Sigmoid colon (tissue), 7 donors: ENCODE results near the gene ANKRD27. TPM values are rescaled to one million over a fixed set of nuclear protein-coding genes. Genes with fewer than 3 reads are reported as not detected.
"Not testable (repeated sequence)": the region's sequence is repeated elsewhere in the genome, so short reads cannot be mapped to it uniquely, and the experiment has no call there.

Experiments
- DNase-seq: peaks from one replicate; pipeline ENCODE4 v3.0.0-alpha.2; 2019
- H3K27ac ChIP-seq, 4 donors: fragments of 200-600 bp; sonication (generic); one replicate each; pipeline ENCODE4 v1.5.1; 2016 to 2019; ENCODE audit warnings: mild to moderate bottlenecking in 1 of 4
- H3K27me3 ChIP-seq, 3 donors: fragments of 200-600 bp; sonication (generic); one replicate each; pipeline ENCODE4 v1.5.1; 2019; ENCODE audit warnings: mild to moderate bottlenecking in 1 of 3
- H3K36me3 ChIP-seq, 4 donors: fragments of 200-600 bp; sonication (generic); one replicate each; pipeline ENCODE4 v1.5.1; 2016 to 2019
- H3K4me1 ChIP-seq, 4 donors: fragments of 200-600 bp; sonication (generic); one replicate each; pipeline ENCODE4 v1.5.1; 2017 to 2019
- H3K4me3 ChIP-seq, 4 donors: fragments of 200-600 bp; sonication (generic); one replicate each; pipeline ENCODE4 v1.5.1; 2017 to 2019; ENCODE audit warnings: mild to moderate bottlenecking in 2 of 4, moderate library complexity in 1 of 4
- H3K9me3 ChIP-seq, 4 donors: fragments of 200-600 bp in 3 of 4; sonication (generic) in 3 of 4; one replicate each; pipeline versions ENCODE4 v1.5.1 to v1.6.1; 2013 to 2019
- CTCF ChIP-seq, 4 experiments: fragments of 450-650 bp in 3 of 4; fragments of 200-600 bp in 1 of 4; IDR thresholded peaks; one replicate each; pipeline ENCODE4 v1.5.1; 2016 to 2019; ENCODE audit warnings: antibody characterized with exemption in 4 of 4, mild to moderate bottlenecking in 3 of 4, moderate library complexity in 2 of 4
- EP300 ChIP-seq, 4 donors: sonication (generic); formaldehyde crosslinking; IDR thresholded peaks; one replicate each; pipeline ENCODE4 v1.6.1; 2017; ENCODE audit warnings: antibody characterized with exemption in 4 of 4
- POLR2A ChIP-seq, 2 donors: fragments of 450-650 bp; IDR thresholded peaks; one replicate each; pipeline ENCODE4 v1.6.1; 2016; ENCODE audit warnings: antibody characterized with exemption in 2 of 2, mild to moderate bottlenecking in 2 of 2, moderate library complexity in 2 of 2
- POLR2AphosphoS5 ChIP-seq, 4 donors: sonication (generic); formaldehyde crosslinking; IDR thresholded peaks; one replicate each; pipeline ENCODE4 v1.6.1; 2017; ENCODE audit warnings: antibody characterized with exemption in 4 of 4
- WGBS, 2 donors: extraction: QIAGEN DNeasy Blood & Tissue Kit; methylation state at CpG; one replicate each; pipeline ENCODE4 v1.1.7; 2013; 5-methylcytosine and 5-hydroxymethylcytosine counted together
- intact Hi-C: fragments of 100-400 bp; cut with DNase I; formaldehyde crosslinking; loops from one replicate; pipeline ENCODE4 v1.15.1; 2023
- polyA plus RNA-seq, 3 donors: library from polyadenylated mRNA; stranded (reverse); fragments of 200-250 nt; gene quantifications; one replicate each; pipeline ENCODE4 v1.2.3, GENCODE V29; 2013
- total RNA-seq, 4 donors: library from RNA; depleted of rRNA; stranded (reverse); fragments of >200 nt; gene quantifications; one replicate each; pipeline ENCODE4 v1.1.0, GENCODE V29; 2016
- donor health status: healthy with polysubstance abuse.
- donor health status: Bipolar disorder and iron deficiency.
- donor health status: healthy.

The ANKRD27 gene
- total and polyA plus RNA-seq, 7 donors, result 13.8 to 48.5 (median 34.1) TPM

- peak overlapping the region; percentile 86 to 94 (median 90) for H3K27ac ChIP-seq
- no peak for DNase-seq
- H3K9me3 ChIP-seq, result no peaks in the 10 kb centered on the region
- peak overlapping the region; percentile 72 to 82 (median 77) for H3K4me3 ChIP-seq
- no peaks in the 10 kb centered on the region for H3K27me3 ChIP-seq
- intact Hi-C loops, result loop anchor here (2.0 to 10.0 kb wide), 5 partner anchors 97 to 1228 kb away; partner anchors contain the start of genes ANKRD27 and RGS9BP
- TF ChIP-seq POLR2A (IDR thresholded peaks at IDR 0.05), result no peak
- TF ChIP-seq POLR2AphosphoS5 (IDR thresholded peaks at IDR 0.05), result no peak
- no peak for TF ChIP-seq CTCF (IDR thresholded peaks at IDR 0.05)
- TF ChIP-seq EP300 (IDR thresholded peaks at IDR 0.05), result no peak
- peaks cover 0 to 26% (median 0%) of the 10 kb centered on the region in 4 donors for H3K36me3 ChIP-seq
- WGBS, 2 donors, result 12 to 21% methylated on average over 22 of the region's 22 CpGs
- peaks cover 0 to 16% (median 12%) of the 10 kb centered on the region in 4 donors for H3K4me1 ChIP-seq
Observed at GRCh38 chr19:32580353-32580900, 94.6 kb downstream of the ANKRD27 start.

GRCh38 chr19:32576790-32577189 lies 98.2 kb downstream of the ANKRD27 start:
- intact Hi-C loops, result loop anchor here (10.0 kb wide), 1 partner anchor 1902 kb away; no protein-coding TSS in a partner anchor
- TF ChIP-seq POLR2A (IDR thresholded peaks at IDR 0.05) (no peak), POLR2AphosphoS5 (IDR thresholded peaks at IDR 0.05) (no peak), CTCF (IDR thresholded peaks at IDR 0.05) (no peak), EP300 (IDR thresholded peaks at IDR 0.05) (no peak)
- 86 to 92% methylated on average over 1 of the region's 1 CpG for WGBS, 2 donors

GRCh38 chr19:32573492-32573794 lies 101.5 kb downstream of the ANKRD27 start:
- no peak for DNase-seq
- no peak overlapping the region for H3K27ac ChIP-seq
- TF ChIP-seq POLR2AphosphoS5 (IDR thresholded peaks at IDR 0.05) (no peak), CTCF (IDR thresholded peaks at IDR 0.05) (no peak), EP300 (IDR thresholded peaks at IDR 0.05) (no peak), POLR2A (IDR thresholded peaks at IDR 0.05) (no peak)
- no peaks in the 10 kb centered on the region for H3K27me3 ChIP-seq
- no peaks in the 10 kb centered on the region for H3K4me1 ChIP-seq
- no peaks in the 10 kb centered on the region for H3K9me3 ChIP-seq
- H3K36me3 ChIP-seq, result no peaks in the 10 kb centered on the region
- intact Hi-C loops, result loop anchor here (10.0 kb wide), 1 partner anchor 1899 kb away; no protein-coding TSS in a partner anchor
- H3K4me3 ChIP-seq, result no peak overlapping the region
- 79 to 87% methylated on average over 3 of the region's 3 CpGs for WGBS, 2 donors

More at GRCh38 chr19:32576790-32577189, 98.2 kb downstream of the ANKRD27 start:
- Histone ChIP-seq H3K27ac (no peak overlapping the region), H3K4me1 (peaks cover 0 to 7% (median 3%) of the 10 kb centered on the region in 4 donors), H3K27me3 (no peaks in the 10 kb centered on the region), H3K9me3 (no peaks in the 10 kb centered on the region), H3K4me3 (no peak overlapping the region), H3K36me3 (no peaks in the 10 kb centered on the region)
- DNase-seq, result no peak

- intact Hi-C loops, result loop anchor here (10.0 kb wide), 1 partner anchor 1898 kb away; no protein-coding TSS in a partner anchor
- not testable (repeated sequence) for DNase-seq, H3K27ac ChIP-seq, H3K36me3 ChIP-seq, H3K9me3 ChIP-seq, H3K4me1 ChIP-seq, H3K4me3 ChIP-seq, H3K27me3 ChIP-seq
- 61 to 77% methylated on average over 21 of the region's 21 CpGs for WGBS, 2 donors
Observed at GRCh38 chr19:32572700-32573491, 102.1 kb downstream of the ANKRD27 start.

GRCh38 chr19:32571471-32572075 lies 103.4 kb downstream of the ANKRD27 start:
- H3K27ac ChIP-seq, H3K27me3 ChIP-seq, DNase-seq, H3K9me3 ChIP-seq, H3K36me3 ChIP-seq, H3K4me1 ChIP-seq, H3K4me3 ChIP-seq: not testable (repeated sequence)
- WGBS, 2 donors, result 80 to 83% methylated on average over 34 to 36 of the region's 36 CpGs
- intact Hi-C loops, result loop anchor here (2.0 to 10.0 kb wide), 2 partner anchors 285 to 1897 kb away; no protein-coding TSS in a partner anchor
